ENCODE measurements around the gene CCDC40. TPM values are rescaled to one million over a fixed set of nuclear protein-coding genes. Genes with fewer than 3 reads are reported as not detected.

Gene CCDC40
- total and polyA plus RNA-seq, 9 of the 15 experiments (the other 6 are each of a cell fraction or from before 2014, with no cell fraction given), result 0.07 to 0.33 TPM; not detected in 7

- ChIA-PET POLR2A (interaction anchor here (0.9 to 1.0 kb wide), 2 partner anchors 7 to 16 kb away, joined by 3 read pairs; no protein-coding TSS in a partner anchor), CTCF (ENCODE audit: low intra/inter-chr PET ratio) (no interaction called here)
- Histone ChIP-seq H3K9ac (ENCODE audit: insufficient read depth in 1 of 2, low read depth in 2 of 2, low read length in 2 of 2) (peak overlapping the region in 1 of 2 experiments; percentile 7; a peak in 1 of 4 replicates), H3K9me3 (replicated peaks; ENCODE audit: control insufficient read depth, insufficient read depth, low read depth, low read length) (0 out of 2 replicates have a peak, but pooled peaks cover 5% of the 10 kb centered on the region), H3K36me3 (ENCODE audit: control insufficient read depth, insufficient read depth, low read length) (no peaks in the 10 kb centered on the region), H4K20me1 (replicated peaks; ENCODE audit: control insufficient read depth, insufficient read depth, low read length) (no peaks in the 10 kb centered on the region; the same call in 1 of the 2 replicates), H3K4me2 (ENCODE audit: insufficient read depth, low read length) (no peak overlapping the region), H3K27me3 (ENCODE audit: control insufficient read depth in 2 of 2, insufficient read depth in 2 of 2, low read length in 2 of 2) (peaks cover 50 to 79% of the 10 kb centered on the region in 2 experiments), H2AFZ (ENCODE audit: low read depth, low read length) (no peak overlapping the region), H3K27ac (ENCODE audit: extremely low read depth, low read depth, low read length) (no peak overlapping the region), H3K79me2 (ENCODE audit: control insufficient read depth, insufficient read depth, low read length) (no peaks in the 10 kb centered on the region), H3K9me1 (ENCODE audit: control insufficient read depth, insufficient read depth, low read length) (no peaks in the 10 kb centered on the region), H3K4me3 (no peak overlapping the region), H3K4me1 (replicated peaks in 1 of 2; ENCODE audit: control insufficient read depth in 2 of 2, insufficient read depth in 2 of 2, low read length in 2 of 2) (peaks cover 0 to 46% of the 10 kb centered on the region in 2 experiments; a peak in 2 of 5 replicates)
- TF ChIP-seq CBFA2T3 (IDR thresholded peaks at IDR 0.05) (0 out of 2 replicates have a peak, but pooled peaks have one; percentile 23), TAF9B (IDR thresholded peaks at IDR 0.05; ENCODE audit: partially characterized antibody) (no peak)
- BruUV-seq (replicated peaks), result no TSS peak
- in situ Hi-C loops (cut with MboI) (no loop called here), intact Hi-C loops (cut with micrococcal nuclease) (no loop called here)
- FAIRE-seq, result no peak
- peak in 1 of 4 experiments; percentile 25 for DNase-seq (ENCODE audit: extremely low read depth in 1 of 4, low spot score in 3 of 4)
- WGBS (ENCODE audit: insufficient coverage, low coverage, missing lambda C conversion rate), result 12% methylated on average over 20 of the region's 26 CpGs
- ATAC-seq, result peak; percentile 73
These were observed 75.4 kb downstream of the CCDC40 start for GRCh38 chr17:80111702-80112470.

GRCh38 chr17:80112471-80113032 lies 76.1 kb downstream of the CCDC40 start:
- peaks cover 0 to 47% of the 10 kb centered on the region in 2 experiments; a peak in 2 of 5 replicates for H3K4me1 ChIP-seq (replicated peaks in 1 of 2; ENCODE audit: control insufficient read depth in 2 of 2, insufficient read depth in 2 of 2, low read length in 2 of 2)
- intact Hi-C loops (cut with micrococcal nuclease), result no loop called here
- ATAC-seq (peak; percentile 31; the same call in 2 of the 3 replicates), DNase-seq (ENCODE audit: extremely low read depth in 1 of 4, low spot score in 3 of 4) (peak in 2 of 4 experiments; percentile 38 to 43), FAIRE-seq (no peak)
- ChIA-PET CTCF (ENCODE audit: low intra/inter-chr PET ratio) (no interaction called here), POLR2A (interaction anchor here (0.9 to 1.2 kb wide), 3 partner anchors 8 to 33 kb away, joined by 3 to 5 read pairs (median 3); no protein-coding TSS in a partner anchor)
- H3K4me2 ChIP-seq (ENCODE audit: insufficient read depth, low read length), result no peak overlapping the region
- no peaks in the 10 kb centered on the region for H3K79me2 ChIP-seq (ENCODE audit: control insufficient read depth, insufficient read depth, low read length)
- H2AFZ ChIP-seq (ENCODE audit: low read depth, low read length), result no peak overlapping the region
- BruUV-seq (replicated peaks), result no TSS peak
- TF ChIP-seq ZBTB1 (CRISPR knock-in tag; IDR thresholded peaks at IDR 0.05; ENCODE audit: borderline replicate concordance, low read depth) (no peak), ZNF449 (CRISPR knock-in tag; IDR thresholded peaks at IDR 0.05) (no peak), ZNF311 (CRISPR knock-in tag; IDR thresholded peaks at IDR 0.05) (no peak)
- H3K27ac ChIP-seq (ENCODE audit: extremely low read depth, low read depth, low read length), result no peak overlapping the region
- H3K9me3 ChIP-seq (replicated peaks; ENCODE audit: control insufficient read depth, insufficient read depth, low read depth, low read length), result 0 out of 2 replicates have a peak, but pooled peaks cover 5% of the 10 kb centered on the region
- 9% methylated on average over 19 of the region's 24 CpGs for WGBS (ENCODE audit: insufficient coverage, low coverage, missing lambda C conversion rate)
- no peaks in the 10 kb centered on the region for H3K9me1 ChIP-seq (ENCODE audit: control insufficient read depth, insufficient read depth, low read length)
- H3K27me3 ChIP-seq (ENCODE audit: control insufficient read depth in 2 of 2, insufficient read depth in 2 of 2, low read length in 2 of 2), result peaks cover 55 to 79% of the 10 kb centered on the region in 2 experiments
- in situ Hi-C loops (cut with MboI), result no loop called here
- peak overlapping the region in 1 of 2 experiments; percentile 45; a peak in 1 of 4 replicates for H3K9ac ChIP-seq (ENCODE audit: insufficient read depth in 1 of 2, low read depth in 2 of 2, low read length in 2 of 2)
- H3K4me3 ChIP-seq, result no peak overlapping the region
- H3K36me3 ChIP-seq (ENCODE audit: control insufficient read depth, insufficient read depth, low read length), result no peaks in the 10 kb centered on the region
- no peaks in the 10 kb centered on the region; the same call in 1 of the 2 replicates for H4K20me1 ChIP-seq (replicated peaks; ENCODE audit: control insufficient read depth, insufficient read depth, low read length)

Measured in K562 (cell line).